HEK293 (cell line): Measurements from ENCODE around the gene MBNL3.
A peak's percentile ranks its signal among the peaks of the same experiment; 100 is the strongest.

ENCODE experiments used
- BCL11B ChIP-seq: fragments of 450-650 bp; formaldehyde crosslinking; IDR thresholded peaks from 2 replicates; pipeline ENCODE4 v1.5.1; 2016; ENCODE audit warnings: low read depth, missing biosample characterization, missing genetic modification characterization
- BCL6B ChIP-seq: fragments of 450-650 bp; formaldehyde crosslinking; IDR thresholded peaks from 2 replicates; pipeline ENCODE4 v1.5.1; 2017; ENCODE audit warnings: missing biosample characterization, missing genetic modification characterization
- MYNN ChIP-seq: fragments of 450-650 bp; formaldehyde crosslinking; IDR thresholded peaks from 2 replicates; pipeline ENCODE4 v1.5.1; 2016; ENCODE audit warnings: missing biosample characterization, missing genetic modification characterization, borderline replicate concordance
- MZF1 ChIP-seq: fragments of 450-650 bp; formaldehyde crosslinking; IDR thresholded peaks from 2 replicates; pipeline ENCODE4 v1.5.1; 2017; ENCODE audit warnings: missing biosample characterization, missing genetic modification characterization, borderline replicate concordance
- PRDM2 ChIP-seq: fragments of 450-650 bp; formaldehyde crosslinking; IDR thresholded peaks from 2 replicates; pipeline ENCODE4 v1.5.1; 2016; ENCODE audit warnings: missing biosample characterization, missing genetic modification characterization, borderline replicate concordance
- SETDB1 ChIP-seq: IDR thresholded peaks from one replicate; pipeline ENCODE4 v1.6.1; 2017; ENCODE audit warnings: mild to moderate bottlenecking, low read length, moderate library complexity, mixed read lengths; ENCODE audit not compliant: insufficient read length
- ZBTB10 ChIP-seq: fragments of 450-650 bp; formaldehyde crosslinking; IDR thresholded peaks from 2 replicates; pipeline ENCODE4 v1.5.1; 2016; ENCODE audit warnings: missing biosample characterization, missing genetic modification characterization
- ZBTB20 ChIP-seq: fragments of 450-650 bp; formaldehyde crosslinking; IDR thresholded peaks from 2 replicates; pipeline ENCODE4 v1.5.1; 2016; ENCODE audit warnings: missing biosample characterization, missing genetic modification characterization
- ZBTB7A ChIP-seq: fragments of 450-650 bp; formaldehyde crosslinking; IDR thresholded peaks from 2 replicates; pipeline ENCODE4 v1.5.1; 2016; ENCODE audit warnings: low read depth, missing biosample characterization, missing genetic modification characterization
- ZNF157 ChIP-seq: fragments of 450-650 bp; formaldehyde crosslinking; IDR thresholded peaks from 2 replicates; pipeline ENCODE4 v1.5.1; 2016; ENCODE audit warnings: missing biosample characterization, missing genetic modification characterization
- ZNF2 ChIP-seq: fragments of 450-650 bp; formaldehyde crosslinking; IDR thresholded peaks from 2 replicates; pipeline ENCODE4 v1.5.1; 2016; ENCODE audit warnings: missing biosample characterization, missing genetic modification characterization
- ZNF221 ChIP-seq: fragments of 450-650 bp; formaldehyde crosslinking; IDR thresholded peaks from 2 replicates; pipeline ENCODE4 v1.5.1; 2017; ENCODE audit warnings: missing biosample characterization, missing genetic modification characterization, borderline replicate concordance
- ZNF266 ChIP-seq: fragments of 450-650 bp; formaldehyde crosslinking; IDR thresholded peaks from 2 replicates; pipeline ENCODE4 v1.5.1; 2016; ENCODE audit warnings: missing biosample characterization, missing genetic modification characterization, low read depth
- ZNF311 ChIP-seq: fragments of 450-650 bp; formaldehyde crosslinking; IDR thresholded peaks from 2 replicates; pipeline ENCODE4 v1.5.1; 2017; ENCODE audit warnings: missing biosample characterization, missing genetic modification characterization, borderline replicate concordance
- ZNF341 ChIP-seq: fragments of 450-650 bp; formaldehyde crosslinking; IDR thresholded peaks from 2 replicates; pipeline ENCODE4; 2016; ENCODE audit warnings: low read depth, missing biosample characterization, missing genetic modification characterization
- ZNF398 ChIP-seq: fragments of 450-650 bp; formaldehyde crosslinking; IDR thresholded peaks from 2 replicates; pipeline ENCODE4 v1.5.1; 2017; ENCODE audit warnings: missing biosample characterization, missing genetic modification characterization
- ZNF449 ChIP-seq: fragments of 450-650 bp; formaldehyde crosslinking; IDR thresholded peaks from 2 replicates; pipeline ENCODE4 v1.5.1; 2017; ENCODE audit warnings: missing biosample characterization, mild to moderate bottlenecking, missing genetic modification characterization, moderate library complexity
- ZNF501 ChIP-seq: fragments of 450-650 bp; formaldehyde crosslinking; IDR thresholded peaks from 2 replicates; pipeline ENCODE4 v1.5.1; 2016; ENCODE audit warnings: missing biosample characterization, missing genetic modification characterization
- ZNF514 ChIP-seq: fragments of 450-650 bp; formaldehyde crosslinking; IDR thresholded peaks from 2 replicates; pipeline ENCODE4 v1.5.1; 2016; ENCODE audit warnings: missing biosample characterization, missing genetic modification characterization
- ZNF843 ChIP-seq: fragments of 450-650 bp; formaldehyde crosslinking; IDR thresholded peaks from 2 replicates; pipeline ENCODE4 v1.5.1; 2016; ENCODE audit warnings: missing biosample characterization, missing genetic modification characterization
- TF ChIP-seq, protein P1 (sequence below): fragments of 450-650 bp; formaldehyde crosslinking; IDR thresholded peaks from 2 replicates; pipeline ENCODE4 v1.5.1; 2016; ENCODE audit warnings: missing biosample characterization, missing genetic modification characterization
- TF ChIP-seq, protein P2 (sequence below): fragments of 450-650 bp; formaldehyde crosslinking; IDR thresholded peaks from 2 replicates; pipeline ENCODE4 v1.5.1; 2016; ENCODE audit warnings: missing biosample characterization, missing genetic modification characterization

Gene MBNL3

DNA sequence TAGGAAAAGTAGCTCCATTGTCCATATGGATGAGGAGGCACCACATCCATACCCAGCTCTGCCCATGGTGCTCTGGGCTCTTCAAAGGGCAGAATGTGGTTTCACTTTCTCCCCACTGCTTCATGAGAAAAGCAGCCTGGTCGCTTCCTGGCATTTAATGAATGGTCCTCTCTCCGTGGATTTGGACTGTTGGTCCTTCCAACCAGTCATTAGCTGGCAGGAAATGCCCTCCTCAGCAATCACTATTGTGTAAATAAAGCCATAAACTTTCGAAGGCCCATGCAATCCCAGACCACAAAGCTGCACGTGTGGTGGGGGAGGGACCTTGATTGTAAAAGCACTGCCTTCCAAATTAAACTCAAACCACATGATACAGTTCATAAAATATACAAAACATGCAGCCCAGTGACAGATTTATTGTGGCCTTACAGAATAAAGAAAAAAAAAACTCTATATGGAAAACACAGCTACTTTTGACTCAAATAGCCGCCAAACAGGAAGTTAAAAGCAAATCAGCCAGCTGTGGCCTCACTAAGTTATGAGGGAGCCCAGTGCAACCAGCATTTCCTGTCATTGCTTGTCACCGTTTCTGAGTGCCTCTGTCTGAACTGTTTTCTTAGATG, 8.1 kb downstream of the MBNL3 start (continued):
- TF ChIP-seq ZNF2 (tag by site-specific recombination) (peak; percentile 75; the same call in 1 of the 2 replicates), ZNF398 (tag by site-specific recombination) (peak; percentile 24), ZBTB7A (tag by site-specific recombination) (no peak), MZF1 (tag by site-specific recombination) (peak; percentile 25; the same call in 1 of the 2 replicates), ZNF843 (tag by site-specific recombination) (peak; percentile 81), SETDB1 (no peak), ZBTB20 (tag by site-specific recombination) (0 out of 2 replicates have a peak, but pooled peaks have one; percentile 28), MYNN (tag by site-specific recombination) (no peak), ZNF341 (tag by site-specific recombination) (peak; percentile 75), PRDM2 (no peak), ZBTB10 (tag by site-specific recombination) (no peak), ZNF157 (no peak), ZNF501 (no peak), BCL6B (peak; percentile 63), BCL11B (no peak), ZNF311 (tag by site-specific recombination) (no peak), ZNF266 (tag by site-specific recombination) (no peak), ZNF514 (no peak), ZNF449 (tag by site-specific recombination) (peak; percentile 37; the same call in 1 of the 2 replicates), ZNF221 (tag by site-specific recombination) (no peak)
- TF ChIP-seq, protein P1, sequence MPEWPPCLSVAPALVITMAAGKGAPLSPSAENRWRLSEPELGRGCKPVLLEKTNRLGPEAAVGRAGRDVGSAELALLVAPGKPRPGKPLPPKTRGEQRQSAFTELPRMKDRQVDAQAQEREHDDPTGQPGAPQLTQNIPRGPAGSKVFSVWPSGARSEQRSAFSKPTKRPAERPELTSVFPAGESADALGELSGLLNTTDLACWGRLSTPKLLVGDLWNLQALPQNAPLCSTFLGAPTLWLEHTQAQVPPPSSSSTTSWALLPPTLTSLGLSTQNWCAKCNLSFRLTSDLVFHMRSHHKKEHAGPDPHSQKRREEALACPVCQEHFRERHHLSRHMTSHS (tag by site-specific recombination): no peak
- TF ChIP-seq, protein P2, sequence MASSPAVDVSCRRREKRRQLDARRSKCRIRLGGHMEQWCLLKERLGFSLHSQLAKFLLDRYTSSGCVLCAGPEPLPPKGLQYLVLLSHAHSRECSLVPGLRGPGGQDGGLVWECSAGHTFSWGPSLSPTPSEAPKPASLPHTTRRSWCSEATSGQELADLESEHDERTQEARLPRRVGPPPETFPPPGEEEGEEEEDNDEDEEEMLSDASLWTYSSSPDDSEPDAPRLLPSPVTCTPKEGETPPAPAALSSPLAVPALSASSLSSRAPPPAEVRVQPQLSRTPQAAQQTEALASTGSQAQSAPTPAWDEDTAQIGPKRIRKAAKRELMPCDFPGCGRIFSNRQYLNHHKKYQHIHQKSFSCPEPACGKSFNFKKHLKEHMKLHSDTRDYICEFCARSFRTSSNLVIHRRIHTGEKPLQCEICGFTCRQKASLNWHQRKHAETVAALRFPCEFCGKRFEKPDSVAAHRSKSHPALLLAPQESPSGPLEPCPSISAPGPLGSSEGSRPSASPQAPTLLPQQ (tag by site-specific recombination): peak; percentile 64
